Lower leg skin (tissue), 3 donors: Measurements from ENCODE around the gene CACNB2.

Source experiments
- POLR2A ChIP-seq, 2 donors: fragments of 450-650 bp; IDR thresholded peaks; one replicate each; pipeline ENCODE4 v1.6.1; 2016 to 2017; ENCODE audit warnings: antibody characterized with exemption in 2 of 2, mild to moderate bottlenecking in 1 of 2, moderate library complexity in 1 of 2
- TF ChIP-seq, protein P1 (sequence below), 3 donors: fragments of 450-650 bp; IDR thresholded peaks; one replicate each; pipeline ENCODE4 v1.5.1; 2016; ENCODE audit warnings: antibody characterized with exemption in 3 of 3, mild to moderate bottlenecking in 3 of 3, moderate library complexity in 2 of 3

DNA sequence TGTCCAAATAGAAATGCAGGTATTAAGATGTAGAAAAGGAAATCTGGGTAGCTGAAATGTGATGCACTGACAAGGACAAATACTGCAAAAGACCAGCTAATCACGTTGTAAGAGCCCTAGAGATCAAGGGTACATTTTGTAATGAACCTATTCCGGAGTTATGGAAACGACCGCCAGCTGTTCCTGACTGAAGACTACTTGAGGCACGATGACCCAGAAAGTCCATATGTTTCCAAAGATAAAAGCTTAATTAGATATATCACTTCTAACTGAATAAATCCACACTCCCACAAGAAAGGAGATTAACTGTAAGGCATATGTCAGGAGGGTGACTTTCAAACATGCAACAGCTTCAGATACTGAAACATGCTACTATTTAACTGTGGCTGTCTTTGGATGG lies 257.7 kb downstream of the CACNB2 start:
- TF ChIP-seq POLR2A (IDR thresholded peaks at IDR 0.05), result no peak
- TF ChIP-seq, protein P1, sequence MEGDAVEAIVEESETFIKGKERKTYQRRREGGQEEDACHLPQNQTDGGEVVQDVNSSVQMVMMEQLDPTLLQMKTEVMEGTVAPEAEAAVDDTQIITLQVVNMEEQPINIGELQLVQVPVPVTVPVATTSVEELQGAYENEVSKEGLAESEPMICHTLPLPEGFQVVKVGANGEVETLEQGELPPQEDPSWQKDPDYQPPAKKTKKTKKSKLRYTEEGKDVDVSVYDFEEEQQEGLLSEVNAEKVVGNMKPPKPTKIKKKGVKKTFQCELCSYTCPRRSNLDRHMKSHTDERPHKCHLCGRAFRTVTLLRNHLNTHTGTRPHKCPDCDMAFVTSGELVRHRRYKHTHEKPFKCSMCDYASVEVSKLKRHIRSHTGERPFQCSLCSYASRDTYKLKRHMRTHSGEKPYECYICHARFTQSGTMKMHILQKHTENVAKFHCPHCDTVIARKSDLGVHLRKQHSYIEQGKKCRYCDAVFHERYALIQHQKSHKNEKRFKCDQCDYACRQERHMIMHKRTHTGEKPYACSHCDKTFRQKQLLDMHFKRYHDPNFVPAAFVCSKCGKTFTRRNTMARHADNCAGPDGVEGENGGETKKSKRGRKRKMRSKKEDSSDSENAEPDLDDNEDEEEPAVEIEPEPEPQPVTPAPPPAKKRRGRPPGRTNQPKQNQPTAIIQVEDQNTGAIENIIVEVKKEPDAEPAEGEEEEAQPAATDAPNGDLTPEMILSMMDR (IDR thresholded peaks at IDR 0.05), result no peak
